GM10266 (cell line): ENCODE data around the gene CNGA3.
A peak's percentile ranks its signal among the peaks of the same experiment; 100 is the strongest.
"Not testable (repeated sequence)": the region's sequence is repeated elsewhere in the genome, so short reads cannot be mapped to it uniquely, and the experiment has no call there.

Experiments
- DNase-seq: peaks from one replicate; pipeline ENCODE4 v3.0.0; 2012; ENCODE audit errors: extremely low spot score
- TF ChIP-seq, protein P1 (sequence below): IDR thresholded peaks from 2 replicates; pipeline ENCODE4 v1.5.1; 2012; ENCODE audit warnings: mild to moderate bottlenecking, low read depth; ENCODE audit not compliant: control insufficient read depth, insufficient read depth; ENCODE audit errors: missing control alignments

The CNGA3 gene

DNA sequence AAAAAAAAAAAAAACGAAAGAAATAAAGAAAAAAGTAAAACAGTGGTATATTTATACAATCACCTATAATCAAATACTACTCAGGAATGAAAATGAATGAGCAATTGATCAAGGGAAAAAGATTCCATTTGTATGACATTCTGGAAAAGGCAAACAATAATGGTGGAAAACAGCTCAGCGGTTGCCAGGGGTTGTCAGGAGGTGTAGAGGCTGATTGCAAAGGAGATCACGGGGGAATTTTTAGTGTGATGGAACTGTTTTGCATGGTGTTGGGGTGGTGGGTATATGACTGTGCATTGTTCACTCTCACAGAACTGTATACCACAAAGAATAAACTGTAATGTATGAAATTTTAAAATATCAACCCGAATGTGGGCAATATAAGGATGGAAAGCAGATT, 52.9 kb downstream of the CNGA3 start:
- no peak for DNase-seq
- TF ChIP-seq, protein P1, sequence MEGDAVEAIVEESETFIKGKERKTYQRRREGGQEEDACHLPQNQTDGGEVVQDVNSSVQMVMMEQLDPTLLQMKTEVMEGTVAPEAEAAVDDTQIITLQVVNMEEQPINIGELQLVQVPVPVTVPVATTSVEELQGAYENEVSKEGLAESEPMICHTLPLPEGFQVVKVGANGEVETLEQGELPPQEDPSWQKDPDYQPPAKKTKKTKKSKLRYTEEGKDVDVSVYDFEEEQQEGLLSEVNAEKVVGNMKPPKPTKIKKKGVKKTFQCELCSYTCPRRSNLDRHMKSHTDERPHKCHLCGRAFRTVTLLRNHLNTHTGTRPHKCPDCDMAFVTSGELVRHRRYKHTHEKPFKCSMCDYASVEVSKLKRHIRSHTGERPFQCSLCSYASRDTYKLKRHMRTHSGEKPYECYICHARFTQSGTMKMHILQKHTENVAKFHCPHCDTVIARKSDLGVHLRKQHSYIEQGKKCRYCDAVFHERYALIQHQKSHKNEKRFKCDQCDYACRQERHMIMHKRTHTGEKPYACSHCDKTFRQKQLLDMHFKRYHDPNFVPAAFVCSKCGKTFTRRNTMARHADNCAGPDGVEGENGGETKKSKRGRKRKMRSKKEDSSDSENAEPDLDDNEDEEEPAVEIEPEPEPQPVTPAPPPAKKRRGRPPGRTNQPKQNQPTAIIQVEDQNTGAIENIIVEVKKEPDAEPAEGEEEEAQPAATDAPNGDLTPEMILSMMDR = no peak

DNA sequence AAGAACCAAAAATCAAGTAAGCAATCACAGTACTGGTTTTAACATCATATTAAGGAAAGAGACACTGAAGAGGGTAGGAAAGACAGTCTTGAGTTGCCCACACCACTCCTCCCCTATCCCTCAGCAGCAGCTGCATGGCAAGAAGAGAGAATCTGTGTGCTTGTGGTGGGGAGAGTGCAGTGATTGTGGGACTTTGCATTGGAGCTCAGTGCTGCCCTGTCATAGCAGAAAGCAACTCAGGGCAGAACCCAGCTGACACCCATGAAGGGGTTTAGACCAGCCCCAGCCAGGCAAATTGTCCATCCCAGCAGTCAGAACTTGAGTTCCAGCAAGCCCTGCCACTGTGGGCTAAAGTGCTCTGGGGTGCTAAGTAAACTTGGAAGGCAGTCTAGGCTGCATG, 57.6 kb downstream of the CNGA3 start:
- TF ChIP-seq, protein P1 = no peak
- no peak for DNase-seq

DNA sequence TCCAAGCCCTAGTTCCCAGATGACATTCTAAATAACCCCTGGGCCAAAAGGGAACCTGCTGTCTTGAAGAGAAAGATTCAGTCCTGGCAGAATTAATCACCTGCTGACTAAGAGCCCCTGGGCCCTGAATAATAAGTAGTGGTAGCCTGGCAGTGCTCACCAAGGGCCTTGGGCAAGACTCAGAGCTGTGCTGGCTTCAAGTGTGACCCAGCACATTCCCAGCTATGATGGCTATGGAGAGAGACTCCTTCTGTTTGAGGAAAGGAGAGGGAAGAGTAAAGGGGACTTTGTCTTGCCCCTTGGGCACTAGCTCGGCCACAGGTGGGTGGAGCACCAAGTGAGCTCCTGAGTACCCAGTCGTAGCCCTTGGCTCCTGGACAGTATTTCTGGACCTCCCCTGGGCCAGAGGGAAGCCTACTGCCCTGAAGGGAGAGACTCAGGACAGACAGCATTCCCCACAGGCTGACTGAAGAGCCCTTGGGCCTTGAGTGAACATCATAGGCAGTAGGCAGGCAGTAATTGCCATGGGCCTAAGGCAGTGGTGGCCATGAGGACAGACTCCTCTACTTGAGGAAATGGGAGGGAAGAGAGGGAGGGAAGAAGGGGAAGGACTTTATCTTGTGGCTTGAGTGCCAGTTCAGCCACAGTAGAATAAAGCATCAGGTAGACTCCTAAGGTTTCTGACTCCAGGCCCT, 58.4 kb downstream of the CNGA3 start:
- DNase-seq = no peak
- TF ChIP-seq, protein P1 = no peak

DNA sequence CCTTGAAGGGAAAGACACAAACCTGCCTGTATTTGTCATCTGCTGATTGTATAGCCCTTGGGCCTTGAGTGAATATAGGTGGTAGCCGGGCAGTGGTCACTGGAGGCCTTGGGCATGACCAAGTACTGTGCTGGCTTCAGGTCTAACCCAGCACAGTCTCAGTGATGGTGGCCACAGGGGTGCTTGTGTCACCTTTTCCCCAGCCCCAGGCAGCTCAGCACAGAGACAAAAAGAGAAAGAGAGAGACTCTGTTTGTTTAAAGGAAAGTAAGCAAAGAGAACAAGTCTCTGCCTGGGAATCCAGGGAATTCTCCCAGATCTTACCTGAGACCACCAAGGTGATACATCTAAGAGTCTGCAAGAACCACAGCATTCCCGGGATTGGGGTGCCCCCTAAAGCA, 59.0 kb downstream of the CNGA3 start:
- TF ChIP-seq, protein P1 = no peak
- DNase-seq = no peak

DNA sequence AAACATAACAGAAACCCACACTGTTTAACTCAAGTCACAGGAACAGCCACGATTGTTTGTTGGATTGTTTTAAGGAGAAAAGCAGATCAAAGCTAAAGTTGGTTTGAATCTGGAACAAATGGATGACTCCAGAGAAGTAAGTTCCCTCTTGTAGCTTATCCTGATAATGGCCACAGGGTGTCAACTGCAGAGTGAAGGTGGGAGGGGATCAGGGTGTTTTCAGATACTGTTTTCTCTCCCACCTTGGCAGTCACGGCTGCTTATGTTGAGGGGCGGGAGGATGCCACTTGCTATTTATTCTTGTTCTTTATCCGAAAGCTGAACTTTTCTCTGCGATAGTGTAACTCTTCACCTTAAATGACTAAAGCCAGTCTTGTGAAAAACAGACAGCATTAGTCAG, 61.9 kb downstream of the CNGA3 start:
- TF ChIP-seq, protein P1 = no peak
- no peak for DNase-seq

DNA sequence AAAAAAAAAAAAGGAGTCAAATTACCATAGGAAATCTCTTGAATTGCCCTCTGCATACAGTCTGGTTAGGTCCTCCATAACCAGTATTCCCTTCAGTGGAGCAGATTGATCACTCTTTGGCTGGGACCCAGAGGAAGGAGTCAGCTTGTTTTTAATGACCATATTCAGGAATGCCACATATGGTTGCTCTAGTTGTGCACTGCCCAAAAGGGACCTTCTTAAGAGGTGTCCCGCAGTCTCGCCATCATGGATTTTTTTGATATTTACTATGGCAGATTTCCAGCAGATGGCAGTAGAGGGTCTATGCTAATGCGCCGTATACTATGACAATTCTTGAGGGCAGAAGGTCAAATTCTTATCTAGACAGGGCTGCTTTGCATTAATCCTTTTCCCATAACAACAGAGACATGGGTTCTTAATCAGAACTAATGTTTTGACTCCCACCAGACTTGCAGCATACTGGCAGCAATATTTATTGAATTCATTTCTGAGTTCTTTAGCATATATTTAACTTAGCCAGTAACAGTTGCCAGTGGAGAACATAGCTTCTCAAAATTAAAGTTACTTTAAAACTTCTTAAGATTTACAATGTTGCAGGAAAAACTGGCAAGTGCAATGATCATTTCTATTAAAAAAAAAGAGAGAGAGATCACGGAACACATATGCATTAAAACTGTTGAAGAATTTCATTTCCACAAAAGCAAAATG, 66.6 kb downstream of the CNGA3 start:
- DNase-seq = peak; percentile 64
- TF ChIP-seq, protein P1 = peak; percentile 74

DNA sequence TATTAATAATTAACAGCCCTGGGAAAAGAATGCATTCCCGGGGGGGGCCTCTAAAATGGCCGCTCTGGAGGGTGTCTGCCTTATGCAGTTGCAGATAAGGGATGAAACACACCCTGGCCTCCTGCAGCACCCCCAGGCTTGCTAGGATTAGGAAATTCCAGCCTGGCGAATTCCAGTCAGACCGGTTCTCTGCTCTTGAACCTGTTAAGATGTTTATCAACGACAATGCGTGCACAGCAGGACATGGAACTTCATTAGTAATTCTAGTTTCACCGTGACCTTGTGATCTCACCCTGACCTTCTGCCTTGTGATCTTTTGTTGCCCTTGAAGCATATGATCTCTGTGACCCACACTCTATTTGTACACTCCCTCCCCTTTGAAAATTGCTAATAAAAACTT, 68.0 kb downstream of the CNGA3 start:
- DNase-seq = not testable (repeated sequence)

DNA sequence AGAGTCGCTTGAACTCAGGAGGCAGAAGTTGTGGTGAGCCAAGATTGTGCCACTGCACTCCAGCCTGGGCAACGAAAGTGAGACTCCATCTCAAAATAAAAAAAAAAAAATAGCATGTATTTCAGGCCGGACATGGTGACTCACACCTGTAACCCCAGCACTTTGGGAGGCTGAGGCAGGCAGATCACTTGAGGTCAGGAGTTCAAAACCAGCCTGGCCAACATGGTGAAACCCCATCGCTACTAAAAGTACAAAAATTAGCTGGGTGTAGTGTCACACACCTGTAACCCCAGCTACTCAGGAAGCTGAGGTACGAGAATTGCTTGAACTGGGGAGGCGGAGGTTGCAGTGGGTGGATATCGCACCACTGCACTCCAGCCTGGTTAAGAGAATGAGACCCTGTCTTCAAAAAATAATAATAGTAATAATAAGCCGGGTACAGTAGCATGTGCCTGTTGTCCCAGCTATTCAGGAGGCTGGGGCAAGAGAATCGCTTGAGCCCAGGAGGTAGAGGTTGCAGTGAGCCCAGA, 69.5 kb downstream of the CNGA3 start:
- not testable (repeated sequence) for DNase-seq
